ENCODE results near the gene DDI2. TPM values are rescaled to one million over a fixed set of nuclear protein-coding genes. Genes with fewer than 3 reads are reported as not detected.

DDI2 gene
- polyA plus RNA-seq, 1 experiment, result 6.4 TPM

- Histone ChIP-seq H3K36me3 (ENCODE audit: control insufficient read depth, insufficient read depth, low read length) (no peaks in the 10 kb centered on the region; the same call in 1 of the 2 replicates), H3K27me3 (ENCODE audit: control insufficient read depth, insufficient read depth, low read length) (no peaks in the 10 kb centered on the region), H3K4me3 (ENCODE audit: low read depth, low read length) (no peak overlapping the region)
- ChIA-PET CTCF (interaction anchor here (1.5 kb wide), 1 partner anchor 11 kb away, joined by 7 read pairs; no protein-coding TSS in a partner anchor), POLR2A (no interaction called here)
- no peak for DNase-seq (ENCODE audit: low read depth)
- TF ChIP-seq CTCF (IDR thresholded peaks at IDR 0.05; ENCODE audit: insufficient read depth, low read depth, low read length), result no peak
Measured at GRCh38 chr1:15622712-15623373, 5.6 kb downstream of the DDI2 start.

GRCh38 chr1:15623435-15623834, 6.2 kb downstream of the DDI2 start:
- ChIA-PET POLR2A (no interaction called here), CTCF (no interaction called here)
- TF ChIP-seq CTCF (IDR thresholded peaks at IDR 0.05; ENCODE audit: insufficient read depth, low read depth, low read length), result no peak
- H3K36me3 ChIP-seq (ENCODE audit: control insufficient read depth, insufficient read depth, low read length), result no peaks in the 10 kb centered on the region; the same call in 1 of the 2 replicates
- DNase-seq (ENCODE audit: low read depth), result no peak
- H3K4me3 ChIP-seq (ENCODE audit: low read depth, low read length), result no peak overlapping the region
- H3K27me3 ChIP-seq (ENCODE audit: control insufficient read depth, insufficient read depth, low read length), result no peaks in the 10 kb centered on the region

- CTCF ChIA-PET, result no interaction called here
- POLR2A ChIA-PET, result interaction anchor here (0.6 kb wide), 1 partner anchor 18 kb away, joined by 10 read pairs; no protein-coding TSS in a partner anchor
- H3K4me3 ChIP-seq (ENCODE audit: low read depth, low read length), result no peak overlapping the region
Measured at GRCh38 chr1:15624133-15624714, 7.0 kb downstream of the DDI2 start.

GRCh38 chr1:15625056-15625917, 8.0 kb downstream of the DDI2 start:
- DNase-seq (ENCODE audit: low read depth), result no peak
- Histone ChIP-seq H3K36me3 (ENCODE audit: control insufficient read depth, insufficient read depth, low read length) (peaks cover 1% of the 10 kb centered on the region; the same call in 1 of the 2 replicates), H3K27me3 (ENCODE audit: control insufficient read depth, insufficient read depth, low read length) (no peaks in the 10 kb centered on the region), H3K4me3 (ENCODE audit: low read depth, low read length) (no peak overlapping the region)
- POLR2A ChIA-PET, result no interaction called here
- no peak for TF ChIP-seq CTCF (IDR thresholded peaks at IDR 0.05; ENCODE audit: insufficient read depth, low read depth, low read length)
- CTCF ChIA-PET, result no interaction called here

More at GRCh38 chr1:15624133-15624714, 7.0 kb downstream of the DDI2 start:
- Histone ChIP-seq H3K36me3 (ENCODE audit: control insufficient read depth, insufficient read depth, low read length) (no peaks in the 10 kb centered on the region; the same call in 1 of the 2 replicates), H3K27me3 (ENCODE audit: control insufficient read depth, insufficient read depth, low read length) (no peaks in the 10 kb centered on the region)
- DNase-seq (ENCODE audit: low read depth), result no peak
- no peak for TF ChIP-seq CTCF (IDR thresholded peaks at IDR 0.05; ENCODE audit: insufficient read depth, low read depth, low read length)

All from BJ (cell line).